Endothelial cell of umbilical vein (primary cell): ENCODE data around the gene SIPA1.

Experiments used
- CTCF ChIP-seq, 2 donors: IDR thresholded peaks; 1 replicate in 1 of 2; 2 replicates in 1 of 2; pipeline ENCODE4 v1.5.1; 2011; ENCODE audit warnings: low read length in 2 of 2, mild to moderate bottlenecking in 2 of 2, moderate library complexity in 2 of 2, control low read depth in 1 of 2, inconsistent platforms in 1 of 2, low read depth in 1 of 2; ENCODE audit not compliant: insufficient read depth in 1 of 2; ENCODE audit errors: extremely low read depth in 1 of 2
- EZH2 ChIP-seq: IDR thresholded peaks from 2 replicates; pipeline ENCODE4 v1.6.1; 2012; ENCODE audit warnings: borderline replicate concordance, low read depth, mild to moderate bottlenecking, moderate library complexity, low read length, inconsistent platforms; ENCODE audit not compliant: severe bottlenecking

- TF ChIP-seq CTCF (IDR thresholded peaks at IDR 0.05; ENCODE audit: extremely low read depth in 1 of 2, insufficient read depth in 1 of 2, low read depth in 1 of 2, low read length in 2 of 2) (no peak), EZH2 (no peak)
These were observed 35.1 kb downstream of the SIPA1 start for GRCh38 chr11:65672982-65673381.
